ENCODE measurements around the gene ADARB2. TPM values are rescaled to one million over a fixed set of nuclear protein-coding genes. Genes with fewer than 3 reads are reported as not detected.
"Not testable (repeated sequence)": the region's sequence is repeated elsewhere in the genome, so short reads cannot be mapped to it uniquely, and the experiment has no call there.

ADARB2 gene
- polyA plus RNA-seq, 3 donors, result not detected

GRCh38 chr10:1227510-1228402, 509.6 kb downstream of the ADARB2 start:
- no peak overlapping the region for H3K4me3 Mint-ChIP-seq
- no CpG with 5 or more reads among the region's 9 CpGs for WGBS (ENCODE audit: insufficient coverage)
- no peaks in the 10 kb centered on the region for H3K36me3 ChIP-seq (replicated peaks in 1 of 2; ENCODE audit: control insufficient read depth in 1 of 2, insufficient read depth in 2 of 2, low read length in 2 of 2)
- H3K4me3 ChIP-seq (replicated peaks in 1 of 3; ENCODE audit: low read depth in 2 of 3, low read length in 3 of 3), result no peak overlapping the region
- no peaks in the 10 kb centered on the region for H3K79me2 ChIP-seq (ENCODE audit: insufficient read depth, low read length)
- no peaks in the 10 kb centered on the region for H4K20me1 ChIP-seq (ENCODE audit: insufficient read depth, low read length)
- H3K27me3 ChIP-seq (ENCODE audit: control insufficient read depth in 2 of 2, insufficient read depth in 2 of 2, low read length in 2 of 2), result no peaks in the 10 kb centered on the region
- intact Hi-C loops (cut with micrococcal nuclease), result no loop called here
- H3K27ac Mint-ChIP-seq, result no peak overlapping the region
- no peak for TF ChIP-seq CTCF (IDR thresholded peaks at IDR 0.05)
- H3K27me3 Mint-ChIP-seq (ENCODE audit: low read depth in 3 of 3), result peaks cover 1 to 6% (median 3%) of the 10 kb centered on the region in 3 donors
- H3K27ac ChIP-seq (ENCODE audit: low read depth in 1 of 2, low read length in 2 of 2), result no peak overlapping the region
- no peaks in the 10 kb centered on the region for H3K4me1 Mint-ChIP-seq
- H3K9ac ChIP-seq (ENCODE audit: insufficient read depth, low read length, poor library complexity, severe bottlenecking), result no peak overlapping the region
- H3K4me2 ChIP-seq (replicated peaks; ENCODE audit: extremely low read depth, low read length, poor library complexity, severe bottlenecking), result no peak overlapping the region
- H3K4me1 ChIP-seq (ENCODE audit: control insufficient read depth in 1 of 2, insufficient read depth in 2 of 2, low read length in 2 of 2), result no peaks in the 10 kb centered on the region
- H3K36me3 Mint-ChIP-seq, result no peaks in the 10 kb centered on the region
- no peak overlapping the region for H2AFZ ChIP-seq (ENCODE audit: insufficient read depth, low read depth, low read length, poor library complexity, severe bottlenecking)
- no peak for DNase-seq
- no peaks in the 10 kb centered on the region for H3K9me3 ChIP-seq (replicated peaks in 1 of 2; ENCODE audit: control insufficient read depth in 1 of 2, insufficient read depth in 1 of 2, low read length in 2 of 2)
- H3K9me3 Mint-ChIP-seq, result peaks cover 0 to 3% (median 0%) of the 10 kb centered on the region in 7 donors

GRCh38 chr10:1226907-1227306, 510.4 kb downstream of the ADARB2 start:
- WGBS (ENCODE audit: insufficient coverage), result 93% methylated on average over 4 of the region's 8 CpGs
- H3K4me3 Mint-ChIP-seq, result not testable (repeated sequence)

GRCh38 chr10:1219874-1220273, 517.5 kb downstream of the ADARB2 start:
- H3K4me3 Mint-ChIP-seq; H3K36me3 ChIP-seq (replicated peaks in 1 of 2; ENCODE audit: control insufficient read depth in 1 of 2, insufficient read depth in 2 of 2, low read length in 2 of 2); H3K27ac Mint-ChIP-seq; H3K9me3 Mint-ChIP-seq; H3K4me3 ChIP-seq (replicated peaks in 1 of 3; ENCODE audit: low read depth in 2 of 3, low read length in 3 of 3); H4K20me1 ChIP-seq (ENCODE audit: insufficient read depth, low read length); H3K4me2 ChIP-seq (replicated peaks; ENCODE audit: extremely low read depth, low read length, poor library complexity, severe bottlenecking); H3K27me3 Mint-ChIP-seq (ENCODE audit: low read depth in 3 of 3); intact Hi-C loops (cut with micrococcal nuclease); H3K79me2 ChIP-seq (ENCODE audit: insufficient read depth, low read length); H2AFZ ChIP-seq (ENCODE audit: insufficient read depth, low read depth, low read length, poor library complexity, severe bottlenecking); H3K27ac ChIP-seq (ENCODE audit: low read depth in 1 of 2, low read length in 2 of 2); H3K4me1 Mint-ChIP-seq; H3K4me1 ChIP-seq (ENCODE audit: control insufficient read depth in 1 of 2, insufficient read depth in 2 of 2, low read length in 2 of 2); H3K9ac ChIP-seq (ENCODE audit: insufficient read depth, low read length, poor library complexity, severe bottlenecking); H3K9me3 ChIP-seq (replicated peaks in 1 of 2; ENCODE audit: control insufficient read depth in 1 of 2, insufficient read depth in 1 of 2, low read length in 2 of 2); H3K27me3 ChIP-seq (ENCODE audit: control insufficient read depth in 2 of 2, insufficient read depth in 2 of 2, low read length in 2 of 2); DNase-seq; H3K36me3 Mint-ChIP-seq: not testable (repeated sequence)
- 0% methylated on average over 1 of the region's 1 CpG for WGBS (ENCODE audit: insufficient coverage)

More at GRCh38 chr10:1226907-1227306, 510.4 kb downstream of the ADARB2 start:
- H3K9ac ChIP-seq (ENCODE audit: insufficient read depth, low read length, poor library complexity, severe bottlenecking); H3K27me3 Mint-ChIP-seq (ENCODE audit: low read depth in 3 of 3); H3K36me3 ChIP-seq (replicated peaks in 1 of 2; ENCODE audit: control insufficient read depth in 1 of 2, insufficient read depth in 2 of 2, low read length in 2 of 2); H4K20me1 ChIP-seq (ENCODE audit: insufficient read depth, low read length); H2AFZ ChIP-seq (ENCODE audit: insufficient read depth, low read depth, low read length, poor library complexity, severe bottlenecking); H3K4me3 ChIP-seq (replicated peaks in 1 of 3; ENCODE audit: low read depth in 2 of 3, low read length in 3 of 3); H3K27ac Mint-ChIP-seq; intact Hi-C loops (cut with micrococcal nuclease); DNase-seq; H3K9me3 ChIP-seq (replicated peaks in 1 of 2; ENCODE audit: control insufficient read depth in 1 of 2, insufficient read depth in 1 of 2, low read length in 2 of 2); H3K27me3 ChIP-seq (ENCODE audit: control insufficient read depth in 2 of 2, insufficient read depth in 2 of 2, low read length in 2 of 2); H3K36me3 Mint-ChIP-seq; H3K79me2 ChIP-seq (ENCODE audit: insufficient read depth, low read length); H3K9me3 Mint-ChIP-seq; H3K4me1 ChIP-seq (ENCODE audit: control insufficient read depth in 1 of 2, insufficient read depth in 2 of 2, low read length in 2 of 2); H3K4me1 Mint-ChIP-seq; H3K4me2 ChIP-seq (replicated peaks; ENCODE audit: extremely low read depth, low read length, poor library complexity, severe bottlenecking); H3K27ac ChIP-seq (ENCODE audit: low read depth in 1 of 2, low read length in 2 of 2): not testable (repeated sequence)
